Measurements from ENCODE around the gene ABCD2.
"Not testable (repeated sequence)": the region's sequence is repeated elsewhere in the genome, so short reads cannot be mapped to it uniquely, and the experiment has no call there.

Gene ABCD2

GRCh38 chr12:39553476-39553875, 66.1 kb downstream of the ABCD2 start:
- no peaks in the 10 kb centered on the region for H4K20me1 ChIP-seq (ENCODE audit: insufficient read depth, low read length)
- H3K79me2 ChIP-seq (ENCODE audit: low read length), result no peaks in the 10 kb centered on the region
- H3K4me3 ChIP-seq (ENCODE audit: low read length), result no peak overlapping the region
- no peak overlapping the region for H2AFZ ChIP-seq (ENCODE audit: low read depth, low read length)
- TF ChIP-seq CTCF (IDR thresholded peaks at IDR 0.05; ENCODE audit: low read depth, low read length), result no peak
- TF ChIP-seq EZH2phosphoT487 (IDR thresholded peaks at IDR 0.05; ENCODE audit: low read depth), result no peak
- no peaks in the 10 kb centered on the region for H3K36me3 ChIP-seq (replicated peaks; ENCODE audit: low read depth, low read length)
- H3K4me1 ChIP-seq (ENCODE audit: low read length), result no peaks in the 10 kb centered on the region
- H3K27me3 ChIP-seq (ENCODE audit: low read depth, low read length), result no peaks in the 10 kb centered on the region
- no peak overlapping the region for H3K4me2 ChIP-seq (ENCODE audit: low read length)
- no peaks in the 10 kb centered on the region for H3K9me3 ChIP-seq (ENCODE audit: insufficient read depth, low read length)
- no peak overlapping the region for H3K9ac ChIP-seq (ENCODE audit: low read length)
- H3K27ac ChIP-seq (ENCODE audit: low read length), result no peak overlapping the region

- not testable (repeated sequence) for H3K9me3 ChIP-seq (ENCODE audit: insufficient read depth, low read length); H4K20me1 ChIP-seq (ENCODE audit: insufficient read depth, low read length); H3K4me1 ChIP-seq (ENCODE audit: low read length); H3K27ac ChIP-seq (ENCODE audit: low read length); H3K27me3 ChIP-seq (ENCODE audit: low read depth, low read length); H2AFZ ChIP-seq (ENCODE audit: low read depth, low read length); H3K4me2 ChIP-seq (ENCODE audit: low read length); H3K4me3 ChIP-seq (ENCODE audit: low read length); H3K36me3 ChIP-seq (replicated peaks; ENCODE audit: low read depth, low read length); H3K79me2 ChIP-seq (ENCODE audit: low read length); H3K9ac ChIP-seq (ENCODE audit: low read length)
Measured at GRCh38 chr12:39544211-39544610, 75.4 kb downstream of the ABCD2 start.

GRCh38 chr12:39541471-39541870, 78.1 kb downstream of the ABCD2 start:
- Histone ChIP-seq H3K27ac (ENCODE audit: low read length) (no peak overlapping the region), H3K4me2 (ENCODE audit: low read length) (no peak overlapping the region), H4K20me1 (ENCODE audit: insufficient read depth, low read length) (no peaks in the 10 kb centered on the region), H3K36me3 (replicated peaks; ENCODE audit: low read depth, low read length) (no peaks in the 10 kb centered on the region), H3K9ac (ENCODE audit: low read length) (no peak overlapping the region), H2AFZ (ENCODE audit: low read depth, low read length) (no peak overlapping the region), H3K4me1 (ENCODE audit: low read length) (no peaks in the 10 kb centered on the region), H3K79me2 (ENCODE audit: low read length) (no peaks in the 10 kb centered on the region), H3K9me3 (ENCODE audit: insufficient read depth, low read length) (no peaks in the 10 kb centered on the region), H3K4me3 (ENCODE audit: low read length) (no peak overlapping the region), H3K27me3 (ENCODE audit: low read depth, low read length) (no peaks in the 10 kb centered on the region)
- no peak for TF ChIP-seq CTCF (IDR thresholded peaks at IDR 0.05; ENCODE audit: low read depth, low read length)
- no peak for TF ChIP-seq EZH2phosphoT487 (IDR thresholded peaks at IDR 0.05; ENCODE audit: low read depth)

- no peaks in the 10 kb centered on the region for H3K27me3 ChIP-seq (ENCODE audit: low read depth, low read length)
- no peak overlapping the region for H3K9ac ChIP-seq (ENCODE audit: low read length)
- H3K9me3 ChIP-seq (ENCODE audit: insufficient read depth, low read length), result no peaks in the 10 kb centered on the region
- H3K79me2 ChIP-seq (ENCODE audit: low read length), result no peaks in the 10 kb centered on the region
- H3K4me3 ChIP-seq (ENCODE audit: low read length), result no peak overlapping the region
- TF ChIP-seq EZH2phosphoT487 (IDR thresholded peaks at IDR 0.05; ENCODE audit: low read depth) (no peak), CTCF (IDR thresholded peaks at IDR 0.05; ENCODE audit: low read depth, low read length) (no peak)
- H4K20me1 ChIP-seq (ENCODE audit: insufficient read depth, low read length), result no peaks in the 10 kb centered on the region
- H3K4me2 ChIP-seq (ENCODE audit: low read length), result no peak overlapping the region
- H3K4me1 ChIP-seq (ENCODE audit: low read length), result no peaks in the 10 kb centered on the region
- H3K36me3 ChIP-seq (replicated peaks; ENCODE audit: low read depth, low read length), result no peaks in the 10 kb centered on the region
- no peak overlapping the region for H2AFZ ChIP-seq (ENCODE audit: low read depth, low read length)
- no peak overlapping the region for H3K27ac ChIP-seq (ENCODE audit: low read length)
Measured at GRCh38 chr12:39538679-39539104, 80.9 kb downstream of the ABCD2 start.

GRCh38 chr12:39533951-39534350, 85.7 kb downstream of the ABCD2 start:
- TF ChIP-seq EZH2phosphoT487 (IDR thresholded peaks at IDR 0.05; ENCODE audit: low read depth) (no peak), CTCF (IDR thresholded peaks at IDR 0.05; ENCODE audit: low read depth, low read length) (no peak)
- Histone ChIP-seq H2AFZ (ENCODE audit: low read depth, low read length) (no peak overlapping the region), H3K4me2 (ENCODE audit: low read length) (no peak overlapping the region), H3K27ac (ENCODE audit: low read length) (no peak overlapping the region), H3K27me3 (ENCODE audit: low read depth, low read length) (no peaks in the 10 kb centered on the region), H3K36me3 (replicated peaks; ENCODE audit: low read depth, low read length) (no peaks in the 10 kb centered on the region), H3K9me3 (ENCODE audit: insufficient read depth, low read length) (no peaks in the 10 kb centered on the region), H3K9ac (ENCODE audit: low read length) (no peak overlapping the region), H3K79me2 (ENCODE audit: low read length) (no peaks in the 10 kb centered on the region), H3K4me1 (ENCODE audit: low read length) (no peaks in the 10 kb centered on the region), H3K4me3 (ENCODE audit: low read length) (no peak overlapping the region), H4K20me1 (ENCODE audit: insufficient read depth, low read length) (no peaks in the 10 kb centered on the region)
